K562 treated with DMSO at 1 percent for 48 hours (cell line): ENCODE data around the gene ENKUR. TPM values are rescaled to one million over a fixed set of nuclear protein-coding genes. Genes with fewer than 3 reads are reported as not detected.

Experiments
- total RNA-seq: library from RNA; unstranded; fragments of 300-600 nt; gene quantifications from 2 replicates; pipeline ENCODE4 v1.2.3, GENCODE V29; 2022; ENCODE audit warnings: low replicate concordance; ENCODE audit errors: extremely low read depth

The ENKUR gene
- total RNA-seq, result not detected in 2 replicates

DNA sequence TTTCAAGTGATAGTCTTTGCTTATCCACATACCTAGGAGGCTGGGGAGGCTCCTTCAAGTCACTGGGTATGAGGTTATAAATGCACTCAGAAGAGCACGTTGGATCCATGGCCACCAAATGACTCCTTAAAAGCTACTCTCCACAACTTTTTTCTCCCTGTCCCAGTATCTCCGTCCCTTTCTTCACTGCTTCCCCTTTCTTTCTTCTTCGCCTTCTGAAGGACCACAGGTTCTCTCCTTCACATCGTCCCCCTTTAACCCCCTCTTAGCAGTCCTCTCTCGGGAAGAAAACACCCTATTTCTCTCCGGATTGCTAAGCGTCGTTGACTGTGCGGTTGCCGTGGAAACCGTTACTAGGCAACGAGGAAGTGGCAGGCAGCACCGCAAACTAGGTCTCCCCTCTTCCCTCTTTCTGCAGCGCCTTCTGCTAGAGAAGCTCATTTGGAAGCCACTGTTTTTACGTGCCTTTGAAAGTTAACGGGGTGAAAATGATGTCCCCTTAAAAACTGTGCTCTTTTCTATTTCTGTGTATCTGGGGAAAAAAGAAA, at the start of gene ENKUR:
ENKUR (minus strand) TSS at position 331 of the 548 bp plus-strand sequence; CDS start at position 109, 222 bp downstream.

GRCh38 chr10:25016376-25017153, 607 bp upstream of the ENKUR start, which contains the start of gene THNSL1:
THNSL1 (plus strand) TSS chr10:25016612; CDS start chr10:25023224, 6,612 bp downstream.

GRCh38 chr10:24952143-24952706, 63.7 kb downstream of the ENKUR start, which contains the start of gene PRTFDC1:
PRTFDC1 (minus strand) TSS chr10:24952606; CDS start chr10:24952575, 31 bp downstream.

Other genes with a start within 250 kb of the ENKUR start
- not detected in 2 replicates for gene PRTFDC1, start 63.6 kb downstream of the ENKUR start, total RNA-seq
- not detected in 2 replicates for gene THNSL1, start 454 bp upstream of the ENKUR start, total RNA-seq
- not detected in 2 replicates for gene GPR158, start 158.8 kb upstream of the ENKUR start, total RNA-seq